ENCODE measurements around the gene CIDEC. TPM values are rescaled to one million over a fixed set of nuclear protein-coding genes. Genes with fewer than 3 reads are reported as not detected.

Gene CIDEC
- total and polyA plus RNA-seq, 7 donors: 1.6 to 120 (median 30.6) TPM

DNA sequence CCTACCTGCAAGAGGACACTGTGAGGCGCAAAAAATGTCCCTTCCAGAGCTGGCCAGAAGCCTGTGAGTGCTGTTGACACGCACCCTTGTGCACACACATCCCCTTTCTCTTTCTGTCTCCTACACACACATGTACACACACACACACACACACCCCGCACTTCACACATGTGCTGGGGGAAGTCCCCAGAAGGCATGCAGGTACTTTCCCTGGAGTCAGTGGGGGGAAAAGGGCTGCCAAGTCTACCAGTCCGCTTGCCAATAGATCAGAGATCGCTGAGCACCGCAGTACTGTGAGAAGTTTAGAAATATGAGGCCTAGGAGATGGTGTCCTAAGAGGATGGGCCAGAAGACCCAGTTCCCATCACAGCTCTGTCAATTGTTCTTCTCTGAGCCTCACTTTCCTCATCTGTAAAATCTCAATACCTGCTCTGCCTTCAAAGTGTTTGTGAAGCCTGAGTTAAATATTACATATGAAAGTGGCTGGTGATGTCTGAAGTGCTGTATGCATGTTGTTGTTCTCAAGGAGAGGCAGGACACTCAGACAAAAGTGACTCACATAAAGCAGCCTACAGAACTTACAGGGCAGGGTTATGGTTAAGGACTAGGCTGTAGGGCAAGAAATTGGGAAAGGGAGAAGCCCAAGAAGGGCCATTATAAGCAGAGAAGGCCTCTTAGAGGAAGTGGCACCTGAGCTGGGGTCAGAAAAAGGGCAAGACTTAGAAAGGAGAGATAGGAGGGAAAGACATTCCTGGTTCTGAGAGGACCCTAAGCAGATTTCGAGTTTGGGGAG, 29.4 kb upstream of the CIDEC start:
- TF ChIP-seq, protein P1, sequence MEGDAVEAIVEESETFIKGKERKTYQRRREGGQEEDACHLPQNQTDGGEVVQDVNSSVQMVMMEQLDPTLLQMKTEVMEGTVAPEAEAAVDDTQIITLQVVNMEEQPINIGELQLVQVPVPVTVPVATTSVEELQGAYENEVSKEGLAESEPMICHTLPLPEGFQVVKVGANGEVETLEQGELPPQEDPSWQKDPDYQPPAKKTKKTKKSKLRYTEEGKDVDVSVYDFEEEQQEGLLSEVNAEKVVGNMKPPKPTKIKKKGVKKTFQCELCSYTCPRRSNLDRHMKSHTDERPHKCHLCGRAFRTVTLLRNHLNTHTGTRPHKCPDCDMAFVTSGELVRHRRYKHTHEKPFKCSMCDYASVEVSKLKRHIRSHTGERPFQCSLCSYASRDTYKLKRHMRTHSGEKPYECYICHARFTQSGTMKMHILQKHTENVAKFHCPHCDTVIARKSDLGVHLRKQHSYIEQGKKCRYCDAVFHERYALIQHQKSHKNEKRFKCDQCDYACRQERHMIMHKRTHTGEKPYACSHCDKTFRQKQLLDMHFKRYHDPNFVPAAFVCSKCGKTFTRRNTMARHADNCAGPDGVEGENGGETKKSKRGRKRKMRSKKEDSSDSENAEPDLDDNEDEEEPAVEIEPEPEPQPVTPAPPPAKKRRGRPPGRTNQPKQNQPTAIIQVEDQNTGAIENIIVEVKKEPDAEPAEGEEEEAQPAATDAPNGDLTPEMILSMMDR (IDR thresholded peaks at IDR 0.05): no peak
- TF ChIP-seq POLR2A (IDR thresholded peaks at IDR 0.05): no peak
- no peak for TF ChIP-seq EP300 (IDR thresholded peaks at IDR 0.05)
- TF ChIP-seq POLR2AphosphoS5 (IDR thresholded peaks at IDR 0.05): no peak
- H3K36me3 ChIP-seq: no peaks in the 10 kb centered on the region
- DNase-seq: no peak
- H3K27me3 ChIP-seq: no peaks in the 10 kb centered on the region
- intact Hi-C loops (cut with DNase I): no loop called here
- H3K4me1 ChIP-seq: peaks cover 0 to 14% (median 13%) of the 10 kb centered on the region in 4 donors
- no peak overlapping the region for H3K4me3 ChIP-seq
- no peak overlapping the region for H3K27ac ChIP-seq
- 85 to 92% methylated on average over 7 of the region's 7 CpGs for WGBS, 2 donors
- no peaks in the 10 kb centered on the region for H3K9me3 ChIP-seq

GRCh38 chr3:9908286-9908685, 28.2 kb upstream of the CIDEC start:
- Histone ChIP-seq H3K4me3 (no peak overlapping the region), H3K27me3 (no peaks in the 10 kb centered on the region), H3K36me3 (no peaks in the 10 kb centered on the region), H3K4me1 (peaks cover 0 to 3% (median 1%) of the 10 kb centered on the region in 4 donors), H3K9me3 (no peaks in the 10 kb centered on the region), H3K27ac (no peak overlapping the region)
- WGBS, 2 donors: 90 to 91% methylated on average over 3 of the region's 3 CpGs
- intact Hi-C loops (cut with DNase I): no loop called here
- no peak for DNase-seq
- TF ChIP-seq, protein P1 (IDR thresholded peaks at IDR 0.05): no peak
- TF ChIP-seq POLR2AphosphoS5 (IDR thresholded peaks at IDR 0.05) (no peak), EP300 (IDR thresholded peaks at IDR 0.05) (no peak), POLR2A (IDR thresholded peaks at IDR 0.05) (no peak)

DNA sequence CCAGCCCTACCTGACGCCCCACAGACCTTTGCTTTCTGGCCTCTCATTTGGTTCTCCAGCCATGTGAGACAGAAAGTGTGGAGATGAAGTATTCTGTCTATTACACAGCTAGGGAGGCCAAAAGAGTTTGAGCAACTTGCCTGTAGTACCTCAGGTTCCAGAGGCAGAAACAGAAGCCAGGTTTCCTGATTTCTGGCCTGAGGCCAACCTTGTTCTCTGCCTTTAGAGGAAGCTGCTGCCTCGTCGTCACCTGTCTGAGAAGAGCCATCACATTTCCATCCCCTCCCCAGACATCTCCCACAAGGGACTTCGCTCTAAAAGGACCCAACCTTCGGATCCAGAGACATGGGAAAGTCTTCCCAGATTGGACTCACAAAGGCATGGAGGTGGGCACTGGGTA, 26.4 kb upstream of the CIDEC start:
- H3K4me3 ChIP-seq: no peak overlapping the region
- 77 to 90% methylated on average over 5 of the region's 5 CpGs for WGBS, 2 donors
- intact Hi-C loops (cut with DNase I): no loop called here
- H3K36me3 ChIP-seq: no peaks in the 10 kb centered on the region
- DNase-seq: no peak
- H3K27me3 ChIP-seq: no peaks in the 10 kb centered on the region
- H3K27ac ChIP-seq: no peak overlapping the region
- no peaks in the 10 kb centered on the region for H3K9me3 ChIP-seq
- TF ChIP-seq POLR2A (IDR thresholded peaks at IDR 0.05): no peak
- no peak for TF ChIP-seq EP300 (IDR thresholded peaks at IDR 0.05)
- TF ChIP-seq, protein P1 (IDR thresholded peaks at IDR 0.05): no peak
- no peak for TF ChIP-seq POLR2AphosphoS5 (IDR thresholded peaks at IDR 0.05)
- no peaks in the 10 kb centered on the region for H3K4me1 ChIP-seq

DNA sequence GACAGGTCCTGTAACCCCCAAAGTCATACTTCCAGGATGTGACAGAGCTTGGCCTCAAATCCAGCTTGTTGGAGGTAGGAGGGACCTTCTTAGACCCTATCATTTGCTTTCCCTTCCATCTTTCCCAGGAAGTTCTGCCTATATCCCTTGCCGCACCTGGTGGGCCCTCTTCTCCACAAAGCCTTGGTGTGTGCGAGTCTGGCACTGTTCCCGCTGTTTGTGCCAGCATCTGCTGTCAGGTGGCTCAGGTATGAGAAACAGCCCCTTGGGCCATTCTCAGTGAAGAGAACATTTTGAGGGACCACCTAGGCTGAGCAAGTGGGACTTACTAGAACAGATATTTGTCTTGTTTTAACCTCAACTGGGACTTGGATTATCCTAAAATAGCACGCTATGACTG, 23.9 kb upstream of the CIDEC start:
- no peak for TF ChIP-seq EP300 (IDR thresholded peaks at IDR 0.05)
- no peak for TF ChIP-seq POLR2A (IDR thresholded peaks at IDR 0.05)
- TF ChIP-seq, protein P1 (IDR thresholded peaks at IDR 0.05): no peak
- no peak for TF ChIP-seq POLR2AphosphoS5 (IDR thresholded peaks at IDR 0.05)
- Histone ChIP-seq H3K27me3 (no peaks in the 10 kb centered on the region), H3K27ac (no peak overlapping the region), H3K9me3 (no peaks in the 10 kb centered on the region), H3K4me3 (no peak overlapping the region), H3K4me1 (peaks cover 0 to 1% (median under 1%) of the 10 kb centered on the region in 4 donors), H3K36me3 (no peaks in the 10 kb centered on the region)
- no peak for DNase-seq
- intact Hi-C loops (cut with DNase I): no loop called here
- 40 to 73% methylated on average over 4 of the region's 4 CpGs for WGBS, 2 donors
